Stimulated activated CD4-positive, alpha-beta T cell treated with anti-CD3 and anti-CD28 coated beads, Interleukin-2, amount 100 ng/mL, for 48 hours (primary cell): ENCODE measurements around the gene TAF5.
A peak's percentile ranks its signal among the peaks of the same experiment; 100 is the strongest.
"Not testable (repeated sequence)": the region's sequence is repeated elsewhere in the genome, so short reads cannot be mapped to it uniquely, and the experiment has no call there.

ENCODE experiments used
- DNase-seq, 2 donors: peaks; one replicate each; pipeline ENCODE4 v3.0.0-alpha.2; 2020

The TAF5 gene

GRCh38 chr10:103415581-103415980, 47.8 kb downstream of the TAF5 start:
- DNase-seq = no peak

DNA sequence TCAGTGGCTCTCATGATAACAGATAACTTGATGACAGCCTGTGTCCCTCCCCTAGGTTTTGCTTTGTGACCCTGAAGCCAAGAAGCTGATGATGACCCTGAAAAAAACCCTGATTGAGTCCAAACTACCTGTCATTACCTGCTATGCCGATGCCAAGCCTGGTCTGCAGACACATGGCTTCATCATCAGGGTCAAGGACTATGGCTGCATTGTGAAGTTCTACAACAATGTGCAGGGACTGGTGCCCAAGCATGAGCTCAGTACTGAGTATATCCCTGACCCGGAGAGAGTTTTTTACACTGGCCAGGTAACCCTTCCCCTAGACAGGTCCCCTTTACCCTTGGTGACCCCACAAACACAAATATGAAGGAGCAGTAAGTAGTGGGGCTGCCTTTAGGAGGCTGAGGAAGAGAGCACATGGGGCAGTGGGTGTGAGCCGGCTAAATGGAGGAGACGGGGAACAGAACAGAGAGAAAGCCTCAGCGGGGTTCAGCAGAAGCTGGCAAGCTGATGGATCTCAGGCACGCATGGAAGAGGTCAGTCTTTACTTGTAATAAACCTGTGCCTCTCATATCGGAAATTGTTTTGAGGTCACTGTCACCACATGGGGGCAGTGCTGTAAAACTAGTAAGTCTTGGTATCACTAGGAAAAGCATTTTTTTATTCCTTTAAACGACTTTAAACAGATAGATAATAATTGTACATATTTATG, 48.8 kb downstream of the TAF5 start:
- peak; percentile 19 to 30 for DNase-seq

DNA sequence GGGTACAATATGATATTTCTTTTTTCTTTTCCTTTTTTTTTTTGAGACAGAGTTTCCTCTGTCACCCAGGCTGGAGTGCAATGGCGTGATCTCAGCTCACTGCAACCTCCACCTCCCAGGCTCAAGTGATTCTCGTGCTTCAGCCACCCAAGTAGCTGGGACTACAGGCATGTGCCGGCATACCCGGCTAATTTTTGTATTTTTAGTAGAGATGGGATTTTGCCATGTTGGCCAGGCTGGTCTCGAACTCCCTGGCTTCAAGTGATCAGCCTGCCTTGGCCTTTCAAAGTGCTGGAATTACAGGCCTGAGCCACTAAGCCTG, 49.3 kb downstream of the TAF5 start:
- not testable (repeated sequence) for DNase-seq

- no peak for DNase-seq
These were observed 49.8 kb downstream of the TAF5 start for GRCh38 chr10:103417601-103418000.

GRCh38 chr10:103419101-103419500, 51.3 kb downstream of the TAF5 start:
- DNase-seq = no peak

GRCh38 chr10:103423748-103424147, 56.0 kb downstream of the TAF5 start:
- no peak for DNase-seq

DNA sequence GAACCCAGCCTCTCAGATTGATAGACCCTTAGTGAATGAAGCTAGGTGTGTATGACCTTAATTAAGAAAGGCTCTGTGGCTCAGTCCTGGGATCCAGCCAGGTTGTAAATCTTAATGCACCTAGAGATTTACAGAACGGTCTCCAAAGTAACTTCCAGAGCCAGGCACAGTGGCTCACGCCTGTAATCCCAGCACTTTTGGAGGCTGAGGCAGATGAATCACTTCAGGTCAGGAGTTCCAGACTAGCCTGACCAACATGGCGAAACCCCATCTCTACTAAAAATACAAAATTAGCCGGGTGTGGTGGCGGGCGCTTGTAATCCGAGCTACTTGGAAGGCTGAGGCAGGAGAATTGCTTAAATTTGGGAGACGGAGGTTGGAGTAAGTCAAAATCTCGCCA, 60.1 kb downstream of the TAF5 start:
- no peak for DNase-seq

DNA sequence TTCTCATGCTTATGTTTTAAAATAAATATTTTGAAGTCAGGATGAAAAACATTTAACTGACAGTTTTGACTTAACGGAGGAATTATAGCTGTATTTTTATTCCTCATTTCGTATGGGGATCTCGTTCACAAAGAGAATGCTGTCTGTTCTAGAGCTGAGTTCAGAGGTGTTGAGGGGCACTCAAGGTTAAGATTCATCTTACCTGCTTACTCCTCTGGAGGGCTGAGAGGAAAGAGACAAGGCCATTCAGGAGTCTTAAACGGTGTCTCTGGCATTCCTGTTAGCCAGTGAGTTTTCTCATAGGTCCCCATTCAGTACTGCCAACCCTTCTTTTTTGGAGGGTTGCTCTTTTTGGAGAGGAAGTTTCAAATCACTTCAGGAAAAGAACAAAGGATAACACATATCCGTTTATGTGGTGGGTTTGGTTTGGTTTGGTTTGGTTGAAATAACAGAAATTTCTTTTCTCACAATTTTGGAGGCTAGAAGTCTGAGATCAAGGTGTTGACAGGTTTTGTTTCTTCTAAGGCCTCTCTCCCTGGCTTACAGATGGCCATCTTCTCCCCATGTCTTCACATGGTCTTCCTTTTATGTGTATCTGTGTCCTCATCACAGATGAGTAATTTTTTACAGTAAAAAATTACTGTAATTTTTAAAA, 61.3 kb downstream of the TAF5 start:
- no peak for DNase-seq

GRCh38 chr10:103429647-103430046, 61.9 kb downstream of the TAF5 start:
- DNase-seq = no peak

DNA sequence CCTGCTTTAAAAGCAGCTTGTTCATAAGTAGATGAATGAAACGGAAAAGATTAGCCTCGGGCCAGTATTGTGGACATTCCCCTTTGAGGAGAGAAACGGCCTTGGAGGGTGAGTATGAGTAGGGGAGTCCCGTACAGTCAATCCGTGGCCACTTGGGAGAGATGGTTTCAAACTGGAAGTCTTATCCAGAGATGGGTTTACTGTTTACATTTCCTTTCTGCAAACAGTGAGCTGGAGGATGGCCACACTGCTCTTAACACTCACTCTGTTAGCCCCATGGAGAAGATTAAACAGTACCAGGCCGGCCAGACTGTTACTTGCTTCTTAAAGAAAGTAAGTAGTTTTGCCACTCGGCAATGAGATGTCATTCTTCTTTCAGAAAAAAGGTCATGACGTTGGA, 64.1 kb downstream of the TAF5 start:
- DNase-seq = no peak

DNA sequence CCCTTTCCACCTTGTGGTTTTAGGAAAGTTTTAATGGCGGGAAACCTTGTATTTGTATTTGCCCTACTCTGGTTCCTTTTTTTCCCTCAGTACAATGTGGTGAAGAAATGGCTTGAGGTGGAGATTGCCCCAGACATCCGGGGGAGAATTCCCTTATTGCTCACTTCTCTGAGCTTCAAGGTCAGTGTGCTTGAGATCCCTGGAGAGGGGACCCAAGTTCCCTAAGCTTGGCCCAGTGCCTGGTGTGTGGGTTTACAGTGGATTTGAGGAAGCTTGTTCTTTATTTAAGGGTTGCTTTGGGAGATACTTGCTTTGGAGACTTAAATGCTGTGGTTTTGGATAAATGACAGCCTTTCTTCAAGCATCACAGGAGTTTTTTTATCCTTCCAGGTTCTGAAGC, 66.1 kb downstream of the TAF5 start:
- no peak for DNase-seq
